ENCODE measurements around the gene CEACAM7.
A peak's percentile ranks its signal among the peaks of the same experiment; 100 is the strongest.

Gene CEACAM7

GRCh38 chr19:41694196-41694595 is 6.1 kb upstream of the CEACAM7 start:
- H3K27ac ChIP-seq, result no peak overlapping the region
- peaks cover 80% of the 10 kb centered on the region for H3K27me3 ChIP-seq
- H3K36me3 ChIP-seq, result no peaks in the 10 kb centered on the region
- no peak overlapping the region for H3K4me3 ChIP-seq (ENCODE audit: low read depth in 1 of 2, low read length in 1 of 2)
- H3K4me1 ChIP-seq (ENCODE audit: control insufficient read depth in 1 of 2, insufficient read depth in 1 of 2, low read depth in 1 of 2, low read length in 1 of 2), result peaks cover 7 to 9% of the 10 kb centered on the region in 2 experiments
- TF ChIP-seq CTCF (IDR thresholded peaks at IDR 0.05), result no peak
- no peaks in the 10 kb centered on the region for H3K9me3 ChIP-seq

DNA sequence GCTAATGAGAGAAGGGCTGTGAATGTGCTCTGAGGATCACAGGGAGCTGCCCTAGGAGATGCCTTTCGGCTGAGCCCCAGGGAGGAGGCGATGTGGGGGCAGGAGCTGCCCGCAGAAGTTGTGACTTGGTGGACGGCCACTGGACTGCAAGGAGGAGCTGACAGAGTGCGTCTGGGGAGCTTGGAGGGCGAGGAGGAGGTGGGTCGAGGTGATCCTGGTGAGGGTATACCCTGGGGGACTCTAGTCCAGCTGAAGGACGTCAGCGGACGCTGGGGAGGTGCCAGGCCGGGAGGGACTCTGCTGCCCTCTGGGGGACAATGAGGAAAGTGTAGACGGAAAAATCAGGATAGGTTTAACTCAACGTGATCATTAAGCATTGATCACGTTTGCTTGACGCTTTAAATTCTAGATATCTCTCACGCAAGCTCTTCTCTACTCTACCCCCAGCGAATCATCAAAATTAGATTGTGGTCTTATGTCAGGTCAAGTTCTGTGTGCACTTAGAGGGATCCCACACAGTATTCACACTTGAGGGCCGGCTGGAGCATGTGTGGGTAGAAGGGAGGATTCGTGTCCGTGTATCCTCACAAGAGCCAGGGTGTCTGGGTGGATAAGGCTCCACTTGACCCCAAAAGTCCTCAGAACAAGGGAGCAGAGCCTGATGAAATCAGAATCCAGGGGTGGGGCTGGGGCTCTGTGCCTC is 3.3 kb upstream of the CEACAM7 start:
- Histone ChIP-seq H3K27me3 (peaks cover 91% of the 10 kb centered on the region), H3K9me3 (no peaks in the 10 kb centered on the region), H3K4me3 (ENCODE audit: low read depth in 1 of 2, low read length in 1 of 2) (no peak overlapping the region), H3K27ac (no peak overlapping the region), H3K36me3 (no peaks in the 10 kb centered on the region), H3K4me1 (ENCODE audit: control insufficient read depth in 1 of 2, insufficient read depth in 1 of 2, low read depth in 1 of 2, low read length in 1 of 2) (no peaks in the 10 kb centered on the region)
- peak; percentile 52 for TF ChIP-seq CTCF (IDR thresholded peaks at IDR 0.05)

- no peak for TF ChIP-seq CTCF (IDR thresholded peaks at IDR 0.05)
- H3K4me3 ChIP-seq (ENCODE audit: low read depth in 1 of 2, low read length in 1 of 2), result no peak overlapping the region
- H3K27ac ChIP-seq, result no peak overlapping the region
- peaks cover 93% of the 10 kb centered on the region for H3K27me3 ChIP-seq
- no peaks in the 10 kb centered on the region for H3K9me3 ChIP-seq
- no peaks in the 10 kb centered on the region for H3K4me1 ChIP-seq (ENCODE audit: control insufficient read depth in 1 of 2, insufficient read depth in 1 of 2, low read depth in 1 of 2, low read length in 1 of 2)
- no peaks in the 10 kb centered on the region for H3K36me3 ChIP-seq
Measured at GRCh38 chr19:41690801-41691065, 2.7 kb upstream of the CEACAM7 start.

DNA sequence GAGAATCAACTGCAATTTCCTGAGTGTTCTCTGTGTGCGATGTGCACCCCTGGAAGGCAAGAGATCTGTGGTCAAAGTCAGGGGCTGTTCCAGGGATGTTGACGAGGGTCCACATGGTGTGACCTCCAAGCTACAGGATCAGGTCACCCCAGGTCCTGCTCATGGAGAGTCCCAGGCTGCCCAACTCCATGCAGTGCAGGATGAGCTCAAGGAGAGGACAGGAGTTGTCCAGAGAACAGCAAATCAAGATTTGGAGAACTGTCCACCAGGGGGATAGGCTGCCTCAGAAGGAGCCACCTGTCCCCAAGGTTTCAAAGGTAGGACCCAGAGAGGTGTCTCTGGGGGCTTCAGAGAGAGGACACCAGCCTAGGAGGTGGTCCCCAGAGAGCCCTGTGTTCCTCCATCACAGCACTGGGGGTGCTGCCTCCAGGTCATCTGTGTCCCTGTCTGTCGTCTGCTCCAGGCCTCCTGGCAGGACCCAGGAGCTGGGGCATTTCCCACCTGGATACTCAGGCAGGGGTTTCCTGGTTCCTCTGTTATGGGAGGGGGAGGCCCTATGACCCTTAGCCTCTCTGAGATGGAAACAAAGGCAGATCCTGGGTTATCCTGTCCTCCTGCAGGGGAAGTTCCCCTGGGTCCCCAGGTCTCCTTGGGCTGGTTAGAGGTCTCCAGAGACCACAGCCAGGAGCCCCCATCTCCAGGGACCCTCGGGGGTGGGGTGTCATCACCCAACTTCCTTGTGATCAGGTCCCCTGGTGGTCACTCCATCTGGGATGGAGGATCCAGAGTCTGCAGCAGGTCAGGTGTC is 2.1 kb upstream of the CEACAM7 start:
- Histone ChIP-seq H3K9me3 (no peaks in the 10 kb centered on the region), H3K4me3 (ENCODE audit: low read depth in 1 of 2, low read length in 1 of 2) (no peak overlapping the region), H3K4me1 (ENCODE audit: control insufficient read depth in 1 of 2, insufficient read depth in 1 of 2, low read depth in 1 of 2, low read length in 1 of 2) (no peaks in the 10 kb centered on the region), H3K27ac (no peak overlapping the region), H3K36me3 (no peaks in the 10 kb centered on the region), H3K27me3 (peaks cover 93% of the 10 kb centered on the region)
- no peak for TF ChIP-seq CTCF (IDR thresholded peaks at IDR 0.05)

DNA sequence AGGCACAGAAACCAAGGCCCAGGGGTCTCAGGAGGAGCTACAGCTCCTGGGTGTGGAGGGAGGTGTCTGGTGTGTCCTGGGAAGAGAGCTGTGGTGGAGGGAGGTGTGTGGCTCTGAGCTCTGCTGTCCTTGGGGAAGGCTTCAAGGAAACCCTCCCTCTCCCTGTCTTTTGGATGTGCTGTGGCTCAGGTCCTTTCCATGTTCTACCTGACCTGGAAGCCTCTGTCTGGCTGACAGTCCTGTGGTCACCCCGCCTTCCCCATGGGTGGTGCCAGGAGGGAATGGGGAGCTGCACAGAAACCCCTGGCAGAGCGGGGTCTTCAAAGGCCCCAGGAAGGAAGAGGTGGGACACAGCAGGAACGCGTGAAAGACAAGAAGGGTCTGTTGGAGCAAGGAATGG is 617 bp upstream of the CEACAM7 start:
- no peak for TF ChIP-seq CTCF (IDR thresholded peaks at IDR 0.05)
- H3K27me3 ChIP-seq, result peaks cover 93% of the 10 kb centered on the region
- no peak overlapping the region for H3K27ac ChIP-seq
- H3K9me3 ChIP-seq, result no peaks in the 10 kb centered on the region
- no peaks in the 10 kb centered on the region for H3K36me3 ChIP-seq
- no peak overlapping the region for H3K4me3 ChIP-seq (ENCODE audit: low read depth in 1 of 2, low read length in 1 of 2)
- no peaks in the 10 kb centered on the region for H3K4me1 ChIP-seq (ENCODE audit: control insufficient read depth in 1 of 2, insufficient read depth in 1 of 2, low read depth in 1 of 2, low read length in 1 of 2)

Data from neutrophil (primary cell).